CD4-positive, alpha-beta T cell treated with Interferon alpha-2 for 1 hour (primary cell): ENCODE data around the gene PAXIP1.
"Not testable (repeated sequence)": the region's sequence is repeated elsewhere in the genome, so short reads cannot be mapped to it uniquely, and the experiment has no call there.

ENCODE experiments used
- DNase-seq, 2 donors: peaks; one replicate each; pipeline ENCODE4 v3.0.0-alpha.2; 2020 to 2022

PAXIP1 gene, protein sequence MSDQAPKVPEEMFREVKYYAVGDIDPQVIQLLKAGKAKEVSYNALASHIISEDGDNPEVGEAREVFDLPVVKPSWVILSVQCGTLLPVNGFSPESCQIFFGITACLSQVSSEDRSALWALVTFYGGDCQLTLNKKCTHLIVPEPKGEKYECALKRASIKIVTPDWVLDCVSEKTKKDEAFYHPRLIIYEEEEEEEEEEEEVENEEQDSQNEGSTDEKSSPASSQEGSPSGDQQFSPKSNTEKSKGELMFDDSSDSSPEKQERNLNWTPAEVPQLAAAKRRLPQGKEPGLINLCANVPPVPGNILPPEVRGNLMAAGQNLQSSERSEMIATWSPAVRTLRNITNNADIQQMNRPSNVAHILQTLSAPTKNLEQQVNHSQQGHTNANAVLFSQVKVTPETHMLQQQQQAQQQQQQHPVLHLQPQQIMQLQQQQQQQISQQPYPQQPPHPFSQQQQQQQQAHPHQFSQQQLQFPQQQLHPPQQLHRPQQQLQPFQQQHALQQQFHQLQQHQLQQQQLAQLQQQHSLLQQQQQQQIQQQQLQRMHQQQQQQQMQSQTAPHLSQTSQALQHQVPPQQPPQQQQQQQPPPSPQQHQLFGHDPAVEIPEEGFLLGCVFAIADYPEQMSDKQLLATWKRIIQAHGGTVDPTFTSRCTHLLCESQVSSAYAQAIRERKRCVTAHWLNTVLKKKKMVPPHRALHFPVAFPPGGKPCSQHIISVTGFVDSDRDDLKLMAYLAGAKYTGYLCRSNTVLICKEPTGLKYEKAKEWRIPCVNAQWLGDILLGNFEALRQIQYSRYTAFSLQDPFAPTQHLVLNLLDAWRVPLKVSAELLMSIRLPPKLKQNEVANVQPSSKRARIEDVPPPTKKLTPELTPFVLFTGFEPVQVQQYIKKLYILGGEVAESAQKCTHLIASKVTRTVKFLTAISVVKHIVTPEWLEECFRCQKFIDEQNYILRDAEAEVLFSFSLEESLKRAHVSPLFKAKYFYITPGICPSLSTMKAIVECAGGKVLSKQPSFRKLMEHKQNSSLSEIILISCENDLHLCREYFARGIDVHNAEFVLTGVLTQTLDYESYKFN

GRCh38 chr7:155003092-155003375 lies at the start of gene PAXIP1:
Gene PAXIP1, minus strand, starts transcription at chr7:155003124. Its CDS starts 195 bp downstream, at chr7:155002929.
- DNase-seq: peak; percentile 52 to 80

- no peak for DNase-seq
Measured at GRCh38 chr7:155051355-155051754, 48.4 kb upstream of the PAXIP1 start.

DNA sequence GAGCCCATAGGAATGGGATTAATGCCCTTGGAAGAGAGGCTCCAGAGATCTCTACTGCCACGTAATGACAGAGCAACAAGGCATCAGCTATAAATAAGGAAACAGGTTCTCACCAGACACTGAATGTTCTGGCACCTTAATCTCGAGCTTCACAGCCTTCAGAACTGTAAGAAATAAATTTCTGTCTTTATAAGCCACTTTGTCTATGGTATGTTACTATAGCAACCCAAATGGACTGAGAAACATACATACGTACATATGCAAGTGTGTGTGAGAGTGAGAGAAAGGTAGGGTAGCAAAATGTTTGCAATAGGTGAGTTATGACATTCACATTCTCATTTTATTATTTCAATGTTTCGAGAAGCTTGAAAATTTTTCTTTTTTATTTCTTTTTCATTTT lies 45.1 kb upstream of the PAXIP1 start:
- no peak for DNase-seq

DNA sequence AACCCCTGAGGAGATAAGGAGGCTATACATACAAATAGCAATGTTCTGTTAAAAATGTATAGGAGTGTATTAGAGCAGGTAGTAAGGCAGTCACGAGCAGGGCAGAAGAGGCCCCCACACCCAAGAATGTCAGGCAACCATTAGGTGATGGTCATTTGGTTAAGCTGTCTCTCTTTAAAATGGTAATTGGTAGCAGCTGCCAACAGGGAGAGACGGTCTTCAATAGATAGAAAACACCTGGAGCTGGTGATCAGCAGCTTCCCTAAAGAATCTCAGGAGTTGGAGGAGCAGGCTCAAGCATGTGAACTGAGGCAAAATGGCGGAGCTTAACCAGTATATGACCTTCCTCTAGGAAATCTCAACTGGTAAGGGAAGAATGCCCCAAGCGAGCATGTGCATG lies 40.8 kb upstream of the PAXIP1 start:
- DNase-seq: no peak

- DNase-seq: no peak
Measured at GRCh38 chr7:155038335-155038734, 35.4 kb upstream of the PAXIP1 start.

- not testable (repeated sequence) for DNase-seq
Measured at GRCh38 chr7:155034495-155034894, 31.6 kb upstream of the PAXIP1 start.

DNA sequence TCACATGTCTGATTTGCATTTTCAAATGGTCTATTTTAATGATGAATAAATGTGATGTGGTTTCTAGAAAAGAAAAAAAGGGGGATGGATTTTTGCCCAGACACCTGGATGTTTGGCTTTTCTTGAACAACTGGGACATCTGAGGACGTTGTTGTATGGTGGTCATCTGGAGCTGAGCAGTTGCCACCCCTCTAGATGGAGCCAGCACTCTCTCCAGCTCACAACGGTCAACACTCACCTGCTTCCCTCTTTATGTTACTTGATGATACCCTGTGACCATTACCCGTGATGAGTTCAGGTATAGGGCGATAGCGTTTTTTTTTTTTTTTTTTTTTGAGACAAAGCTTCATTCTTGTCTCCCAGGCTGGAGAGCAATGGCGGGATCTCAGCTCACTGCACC lies 30.1 kb upstream of the PAXIP1 start:
- no peak for DNase-seq

GRCh38 chr7:155027879-155028278 lies 25.0 kb upstream of the PAXIP1 start:
- no peak for DNase-seq

GRCh38 chr7:155021699-155022145 lies 18.8 kb upstream of the PAXIP1 start:
- DNase-seq: no peak

DNA sequence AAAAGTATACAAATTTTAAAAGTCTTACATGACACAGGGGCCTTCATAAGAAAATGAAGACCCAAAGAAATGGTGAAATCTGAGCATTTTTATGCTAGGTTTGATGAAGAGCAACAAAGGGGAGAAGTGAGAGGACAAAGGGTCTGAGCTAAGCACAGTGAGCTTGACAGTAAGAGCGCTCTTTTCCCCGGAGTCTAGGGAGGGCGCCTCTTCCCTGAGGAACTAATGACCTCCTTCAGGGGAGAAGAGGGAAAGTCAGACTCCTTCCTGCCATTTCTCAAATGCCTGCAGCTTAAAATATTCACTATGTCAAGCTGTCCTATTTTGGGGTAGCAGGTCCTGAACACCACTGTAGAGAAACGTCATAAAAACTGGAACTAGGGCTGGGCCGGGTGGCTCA lies 18.1 kb upstream of the PAXIP1 start:
- no peak for DNase-seq

DNA sequence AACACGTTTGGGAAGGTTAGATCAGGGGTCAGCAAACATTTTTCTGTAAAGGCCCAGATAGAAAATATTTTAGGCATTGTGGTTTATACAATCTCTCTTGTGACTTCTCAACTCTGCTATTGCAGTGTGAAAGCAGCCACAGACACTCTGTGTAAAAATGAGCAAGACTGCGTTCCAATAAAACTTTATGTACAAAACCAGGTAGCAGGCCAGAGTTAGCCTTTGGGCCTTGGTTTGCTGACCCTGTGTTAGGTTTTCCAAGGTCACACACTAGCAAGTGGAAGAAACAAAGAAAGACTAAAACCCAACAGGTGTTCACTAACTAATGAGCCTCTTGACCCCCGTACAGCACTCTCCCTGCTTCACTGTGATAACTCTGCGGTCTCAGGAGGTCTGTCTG lies 14.9 kb upstream of the PAXIP1 start:
- no peak for DNase-seq

DNA sequence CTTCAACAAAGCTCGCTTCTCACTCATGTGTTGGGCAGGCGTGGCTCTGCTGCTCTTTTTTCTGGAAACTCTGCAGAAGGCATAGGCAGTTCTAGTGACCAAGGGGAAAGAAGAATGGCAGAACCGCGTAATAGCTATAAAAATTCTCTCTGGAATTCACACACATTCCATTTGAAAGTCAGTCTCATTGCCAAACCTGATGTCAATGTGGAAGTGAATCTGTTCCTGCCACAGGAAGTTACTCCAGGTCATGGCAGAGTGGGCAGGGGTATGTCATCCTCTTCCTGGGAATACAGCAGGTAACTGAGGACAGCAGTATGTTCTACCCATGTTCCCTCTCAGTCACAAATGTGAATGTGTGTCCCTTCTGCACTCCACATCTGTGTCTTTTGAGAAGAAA lies 8.2 kb upstream of the PAXIP1 start:
- DNase-seq: no peak

DNA sequence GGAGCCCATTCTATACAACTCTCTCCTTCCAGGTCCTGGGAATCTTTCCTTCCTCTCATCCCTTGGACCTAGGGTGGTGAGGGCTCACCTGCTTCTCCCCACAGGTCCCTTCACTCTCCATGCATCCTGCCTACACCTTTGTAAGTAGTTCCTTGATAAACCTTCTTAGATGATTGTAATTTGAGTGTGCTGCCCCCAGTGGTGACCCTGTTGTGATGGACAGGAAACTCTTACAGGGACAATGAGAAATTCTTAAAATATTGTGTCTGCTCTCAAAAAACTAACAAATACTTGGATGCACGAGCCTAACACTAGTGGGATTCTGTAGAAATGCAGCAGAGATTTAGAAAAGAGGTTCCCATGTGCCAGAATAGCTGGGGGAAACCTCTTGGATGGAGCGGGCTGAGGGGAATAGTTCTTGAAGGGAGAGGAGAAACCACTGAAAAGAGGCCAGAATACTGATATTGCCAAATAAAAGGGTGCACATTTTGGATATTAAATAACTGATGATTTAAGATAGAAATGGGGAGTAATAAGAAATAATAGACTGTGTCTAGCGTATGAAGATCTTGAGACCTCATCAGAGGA lies 6.7 kb upstream of the PAXIP1 start:
- DNase-seq: peak in 1 of 2 donors; percentile 41

DNA sequence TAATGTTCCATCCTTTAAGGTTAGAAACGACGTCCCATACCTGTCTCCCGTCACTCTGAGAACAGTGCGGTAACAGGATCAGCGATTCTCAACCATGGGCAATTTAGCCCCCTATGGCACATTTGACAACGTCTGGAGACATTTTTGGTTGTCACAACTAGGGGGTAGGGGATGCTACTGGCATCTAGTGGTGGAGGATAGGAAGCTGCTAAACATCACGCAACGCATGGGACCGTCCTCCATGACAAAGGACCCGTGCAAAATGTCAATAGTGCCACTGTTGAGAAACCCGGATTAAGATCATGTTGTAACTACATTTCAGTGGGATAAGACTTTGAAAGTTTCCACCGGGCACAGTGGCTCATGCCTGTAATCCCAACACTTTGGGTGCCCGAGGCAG lies 5.0 kb upstream of the PAXIP1 start:
- peak; percentile 7 to 44 for DNase-seq

DNA sequence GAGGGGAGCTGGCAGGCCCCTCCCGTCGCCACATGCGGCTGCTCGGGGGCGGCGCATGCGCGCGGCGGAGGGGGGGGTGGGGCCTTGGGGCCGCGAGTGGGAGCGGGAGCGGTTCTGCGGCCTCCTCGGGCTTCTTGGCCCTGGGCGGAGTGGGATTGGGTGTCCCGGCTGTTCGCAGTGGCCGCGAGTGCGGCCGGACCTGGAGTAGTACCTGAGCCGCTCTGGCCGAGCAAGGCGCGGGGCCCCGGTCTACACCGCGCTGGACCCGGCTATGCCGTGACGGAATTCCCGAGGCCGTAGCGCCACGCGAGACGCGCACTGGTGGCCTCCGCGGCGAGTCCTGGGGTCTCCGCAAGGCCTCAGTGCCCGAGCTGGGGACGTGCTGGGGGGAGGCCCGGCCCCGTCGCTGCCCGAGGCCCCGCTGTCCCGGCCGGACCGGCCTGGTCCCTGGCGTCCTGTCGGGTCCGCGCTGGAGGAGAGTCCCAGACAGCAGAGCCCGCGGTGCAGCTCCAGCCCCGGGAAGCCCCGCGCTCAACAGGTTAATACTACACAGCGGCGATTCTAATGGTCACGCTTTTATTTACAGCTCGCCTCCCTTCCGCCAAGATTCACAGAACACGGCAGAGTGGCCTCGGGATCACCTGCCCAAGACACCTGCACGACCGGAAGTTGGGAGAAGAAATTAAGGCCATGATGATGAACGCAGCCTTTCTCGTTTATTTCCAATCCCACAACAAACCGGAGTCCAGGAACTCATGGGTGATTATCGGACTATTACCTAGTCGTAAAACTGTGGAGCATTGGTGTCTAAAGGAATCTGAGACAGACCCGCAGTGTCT lies 671 bp upstream of the PAXIP1 start:
- peak; percentile 83 to 90 for DNase-seq

GRCh38 chr7:155002411-155003091 lies 373 bp downstream of the PAXIP1 start:
- no peak for DNase-seq

- DNase-seq: peak in 1 of 2 donors; percentile 34
Measured at GRCh38 chr7:155001756-155002410, 1.0 kb downstream of the PAXIP1 start.

DNA sequence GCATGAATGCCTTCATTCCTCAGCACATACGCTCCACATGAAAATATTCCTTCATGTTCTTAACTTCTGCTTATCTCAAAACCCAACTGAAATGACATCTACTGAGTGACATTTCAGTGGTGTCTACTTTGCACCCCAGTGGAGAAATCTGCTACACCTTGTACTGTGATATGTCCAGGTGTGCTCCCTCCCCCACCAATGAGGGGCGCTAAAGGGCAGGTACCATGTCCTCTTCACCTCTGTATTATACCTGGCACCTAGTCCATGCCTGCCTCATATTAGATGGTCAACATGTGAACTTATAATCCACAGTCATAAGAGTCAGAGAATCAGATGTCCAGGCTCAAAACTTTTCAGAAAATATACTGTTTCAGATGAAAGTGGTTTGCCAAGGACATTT lies 2.1 kb downstream of the PAXIP1 start:
- peak in 1 of 2 donors; percentile 27 for DNase-seq

DNA sequence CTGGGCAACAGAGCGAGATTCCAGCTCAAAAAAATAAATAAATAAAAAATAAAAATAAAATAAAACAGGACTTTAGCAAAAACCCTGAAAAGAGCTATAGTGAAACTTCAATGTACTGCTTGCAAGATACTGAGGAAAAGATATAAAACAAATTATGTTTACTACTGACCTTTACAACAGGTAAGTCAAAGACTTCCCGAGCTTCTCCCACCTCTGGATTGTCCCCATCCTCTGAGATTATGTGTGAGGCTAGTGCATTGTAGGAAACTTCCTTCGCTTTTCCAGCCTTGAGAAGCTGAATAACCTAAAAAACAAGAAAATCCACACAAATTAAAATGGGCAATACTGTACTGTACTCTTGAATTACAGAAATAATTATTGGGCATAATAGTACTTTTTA lies 4.4 kb downstream of the PAXIP1 start:
- no peak for DNase-seq

DNA sequence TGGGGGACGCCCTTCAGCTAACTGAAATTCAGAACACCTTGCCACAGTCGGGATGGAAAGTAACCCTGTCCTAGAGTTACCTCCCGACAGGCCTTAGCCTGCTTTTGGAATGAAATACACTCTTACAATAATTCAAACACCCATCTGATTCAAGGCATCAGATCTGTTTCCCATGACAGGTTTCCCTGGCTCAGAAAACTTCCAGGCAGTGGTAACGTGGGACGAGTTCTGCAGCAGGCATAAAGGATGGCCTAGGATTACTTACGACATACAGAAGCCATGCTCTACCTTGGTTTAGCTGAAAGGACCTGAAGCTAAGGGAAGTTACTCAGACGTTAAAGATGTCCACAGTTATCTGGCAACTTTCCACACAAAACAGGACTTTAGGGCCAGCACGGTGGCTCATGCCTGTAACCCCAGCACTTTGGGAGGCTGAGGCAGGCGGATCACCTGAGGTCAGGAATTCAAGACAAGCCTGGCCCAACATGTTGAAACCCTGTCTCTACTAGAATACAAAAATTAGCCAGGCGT lies 5.0 kb downstream of the PAXIP1 start:
- DNase-seq: no peak

DNA sequence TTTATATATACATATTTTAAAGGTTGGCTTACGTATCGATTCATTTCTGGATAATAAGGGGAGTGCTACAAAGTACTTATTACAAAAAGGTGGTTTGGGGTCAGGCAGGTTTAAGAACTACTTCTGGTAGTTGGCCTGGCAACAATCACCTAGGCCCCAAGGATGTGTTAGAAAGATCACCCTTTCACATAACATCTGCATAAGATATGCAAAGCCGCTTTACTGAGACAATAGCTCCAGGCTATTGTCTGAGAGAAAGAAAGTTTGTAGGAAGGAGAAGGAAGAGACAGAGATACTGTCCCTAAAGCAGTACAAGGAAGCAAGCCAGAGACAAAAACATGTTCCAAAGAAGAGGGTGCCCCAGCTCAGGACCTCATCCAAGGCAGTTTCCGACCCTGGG lies 6.2 kb downstream of the PAXIP1 start:
- DNase-seq: no peak
